ENCODE data around the gene KRT81.

The KRT81 gene

GRCh38 chr12:52238916-52239646 is 52.3 kb downstream of the KRT81 start:
- DNase-seq, result no peak

GRCh38 chr12:52238207-52238840 is 53.0 kb downstream of the KRT81 start:
- no peak for DNase-seq

GRCh38 chr12:52236386-52237050 is 54.8 kb downstream of the KRT81 start:
- no peak for DNase-seq
